GM12875 (cell line): Measurements from ENCODE around the gene OR2Y1.
"Not testable (repeated sequence)": the region's sequence is repeated elsewhere in the genome, so short reads cannot be mapped to it uniquely, and the experiment has no call there.

Experiments
- H3K4me3 ChIP-seq: one replicate; pipeline ENCODE4 v1.5.1; 2011; ENCODE audit warnings: low read depth, low read length, control low read depth
- TF ChIP-seq, protein P1 (sequence below): IDR thresholded peaks from 2 replicates; pipeline ENCODE4 v1.5.1; 2011; ENCODE audit warnings: low read depth, mild to moderate bottlenecking, control low read depth, inconsistent platforms, low read length, moderate library complexity, borderline replicate concordance; ENCODE audit not compliant: insufficient read depth

The OR2Y1 gene

GRCh38 chr5:180775624-180776023 is 35.8 kb upstream of the OR2Y1 start:
- TF ChIP-seq, protein P1, sequence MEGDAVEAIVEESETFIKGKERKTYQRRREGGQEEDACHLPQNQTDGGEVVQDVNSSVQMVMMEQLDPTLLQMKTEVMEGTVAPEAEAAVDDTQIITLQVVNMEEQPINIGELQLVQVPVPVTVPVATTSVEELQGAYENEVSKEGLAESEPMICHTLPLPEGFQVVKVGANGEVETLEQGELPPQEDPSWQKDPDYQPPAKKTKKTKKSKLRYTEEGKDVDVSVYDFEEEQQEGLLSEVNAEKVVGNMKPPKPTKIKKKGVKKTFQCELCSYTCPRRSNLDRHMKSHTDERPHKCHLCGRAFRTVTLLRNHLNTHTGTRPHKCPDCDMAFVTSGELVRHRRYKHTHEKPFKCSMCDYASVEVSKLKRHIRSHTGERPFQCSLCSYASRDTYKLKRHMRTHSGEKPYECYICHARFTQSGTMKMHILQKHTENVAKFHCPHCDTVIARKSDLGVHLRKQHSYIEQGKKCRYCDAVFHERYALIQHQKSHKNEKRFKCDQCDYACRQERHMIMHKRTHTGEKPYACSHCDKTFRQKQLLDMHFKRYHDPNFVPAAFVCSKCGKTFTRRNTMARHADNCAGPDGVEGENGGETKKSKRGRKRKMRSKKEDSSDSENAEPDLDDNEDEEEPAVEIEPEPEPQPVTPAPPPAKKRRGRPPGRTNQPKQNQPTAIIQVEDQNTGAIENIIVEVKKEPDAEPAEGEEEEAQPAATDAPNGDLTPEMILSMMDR: no peak
- H3K4me3 ChIP-seq: no peak overlapping the region

- no peak overlapping the region for H3K4me3 ChIP-seq
- TF ChIP-seq, protein P1: no peak
These were observed 32.0 kb upstream of the OR2Y1 start for GRCh38 chr5:180771839-180772238.

- TF ChIP-seq, protein P1: no peak
- H3K4me3 ChIP-seq: no peak overlapping the region
These were observed 30.0 kb upstream of the OR2Y1 start for GRCh38 chr5:180769821-180770220.

DNA sequence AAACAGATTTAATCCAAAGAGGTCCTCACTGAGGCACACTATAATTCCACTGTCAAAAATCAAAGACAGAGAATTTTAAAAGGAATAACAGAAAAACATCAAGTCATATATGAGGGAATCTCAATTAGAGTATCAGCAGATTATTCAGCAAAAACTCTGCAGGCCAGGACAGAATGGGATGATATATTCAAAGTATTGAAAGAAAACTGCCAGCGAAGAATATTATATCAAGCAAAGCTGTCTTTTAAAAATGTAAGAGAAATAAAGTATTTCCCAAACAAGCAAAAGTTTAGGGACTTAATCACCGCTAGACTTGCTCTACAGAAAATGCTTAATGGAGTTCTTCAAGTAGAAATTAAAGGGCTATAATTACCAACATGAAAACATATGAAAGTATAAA is 15.7 kb upstream of the OR2Y1 start:
- TF ChIP-seq, protein P1: no peak
- no peak overlapping the region for H3K4me3 ChIP-seq

- no peak overlapping the region for H3K4me3 ChIP-seq
- TF ChIP-seq, protein P1: no peak
These were observed 4.4 kb upstream of the OR2Y1 start for GRCh38 chr5:180744253-180744652.

DNA sequence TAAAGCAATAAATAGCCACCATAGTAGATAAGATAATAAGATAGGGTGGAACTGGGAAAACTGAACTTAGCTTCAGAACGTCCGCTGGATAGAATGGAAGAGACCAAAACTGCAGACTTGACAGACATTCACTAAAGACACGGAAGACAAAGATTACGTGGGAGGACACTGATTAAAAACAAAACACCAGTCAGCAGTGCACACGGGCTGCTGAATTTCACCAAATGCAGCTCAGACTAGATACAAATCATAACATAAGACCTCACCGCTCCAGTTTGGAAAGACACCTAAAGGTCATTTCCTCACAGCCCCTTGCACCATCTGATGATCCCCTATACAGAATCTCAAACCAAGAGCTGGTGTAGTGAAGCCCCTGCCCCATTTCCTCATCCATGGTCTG is 2.9 kb upstream of the OR2Y1 start:
- H3K4me3 ChIP-seq: no peak overlapping the region
- TF ChIP-seq, protein P1: no peak

GRCh38 chr5:180740953-180741352 is 1.1 kb upstream of the OR2Y1 start:
- not testable (repeated sequence) for H3K4me3 ChIP-seq

- no peak overlapping the region for H3K4me3 ChIP-seq
- TF ChIP-seq, protein P1: no peak
These were observed 587 bp downstream of the OR2Y1 start for GRCh38 chr5:180739271-180739670.
